DOHH2 (cell line): ENCODE measurements around the gene ARL14EP.

ENCODE experiments used
- H3F3A ChIP-seq: fragments of 200-600 bp; sonication (generic), shearing (Covaris generic); 2 replicates; pipeline ENCODE4 v1.6.0; 2016; ENCODE audit warnings: antibody characterized with exemption, mild to moderate bottlenecking; ENCODE audit not compliant: control insufficient read depth, insufficient read depth
- H3K27ac ChIP-seq: fragments of 200-600 bp; sonication (generic); 2 replicates; pipeline ENCODE4 v1.5.1; 2014; ENCODE audit warnings: low read depth, mild to moderate bottlenecking, low read length, moderate library complexity
- H3K27me3 ChIP-seq: fragments of 200-600 bp; sonication (generic); 2 replicates; pipeline ENCODE4 v1.6.1; 2014; ENCODE audit warnings: mild to moderate bottlenecking, low read length, mixed read lengths; ENCODE audit not compliant: control insufficient read depth
- H3K36me3 ChIP-seq: fragments of 200-600 bp; sonication (generic); 2 replicates; pipeline ENCODE4 v1.6.1; 2014; ENCODE audit warnings: mild to moderate bottlenecking, low read length, moderate library complexity, mixed read lengths; ENCODE audit not compliant: control insufficient read depth
- H3K4me1 ChIP-seq: fragments of 200-600 bp; sonication (generic); 2 replicates; pipeline ENCODE4 v1.6.1; 2014; ENCODE audit warnings: mild to moderate bottlenecking, low read length, mixed read lengths; ENCODE audit not compliant: control insufficient read depth
- H3K4me2 ChIP-seq: fragments of 200-600 bp; sonication (generic); 2 replicates; pipeline ENCODE4 v1.6.0; 2014; ENCODE audit warnings: mild to moderate bottlenecking, low read length, moderate library complexity
- H3K4me3 ChIP-seq: fragments of 200-600 bp; sonication (generic); 2 replicates; pipeline ENCODE4 v1.5.1; 2014; ENCODE audit warnings: mild to moderate bottlenecking, low read length, mixed read lengths
- H3K79me2 ChIP-seq: fragments of 200-600 bp; sonication (generic); 2 replicates; pipeline ENCODE4 v1.6.1; 2014; ENCODE audit warnings: mild to moderate bottlenecking, low read length, mixed read lengths; ENCODE audit not compliant: control insufficient read depth
- H3K9me2 ChIP-seq: fragments of 200-600 bp; sonication (generic); replicated peaks from 2 replicates; pipeline ENCODE4 v1.6.1; 2014; ENCODE audit warnings: mild to moderate bottlenecking, low read length, mixed read lengths; ENCODE audit not compliant: control insufficient read depth
- H3K9me3 ChIP-seq: fragments of 200-600 bp; sonication (generic); 2 replicates; pipeline ENCODE4 v1.6.1; 2014; ENCODE audit warnings: antibody characterized with exemption, low read length, mixed read lengths; ENCODE audit not compliant: control insufficient read depth, insufficient read depth
- H4K20me1 ChIP-seq: fragments of 200-600 bp; sonication (generic); 2 replicates; pipeline ENCODE4 v1.6.0; 2014; ENCODE audit warnings: low read depth, mild to moderate bottlenecking, antibody characterized with exemption, low read length, moderate library complexity; ENCODE audit not compliant: control insufficient read depth, insufficient read depth
- CTCF ChIP-seq: fragments of 200-600 bp; sonication (generic); IDR thresholded peaks from one replicate; pipeline ENCODE4 v1.5.1; 2014; ENCODE audit warnings: antibody characterized with exemption, mild to moderate bottlenecking, low read depth, low read length; ENCODE audit not compliant: poor library complexity, severe bottlenecking
- EZH2phosphoT487 ChIP-seq: fragments of 200-600 bp; sonication (generic); IDR thresholded peaks from 2 replicates; pipeline ENCODE4 v1.6.1; 2017; ENCODE audit warnings: borderline replicate concordance, mild to moderate bottlenecking, antibody characterized with exemption, low read length, moderate library complexity, mixed read lengths

Gene ARL14EP

DNA sequence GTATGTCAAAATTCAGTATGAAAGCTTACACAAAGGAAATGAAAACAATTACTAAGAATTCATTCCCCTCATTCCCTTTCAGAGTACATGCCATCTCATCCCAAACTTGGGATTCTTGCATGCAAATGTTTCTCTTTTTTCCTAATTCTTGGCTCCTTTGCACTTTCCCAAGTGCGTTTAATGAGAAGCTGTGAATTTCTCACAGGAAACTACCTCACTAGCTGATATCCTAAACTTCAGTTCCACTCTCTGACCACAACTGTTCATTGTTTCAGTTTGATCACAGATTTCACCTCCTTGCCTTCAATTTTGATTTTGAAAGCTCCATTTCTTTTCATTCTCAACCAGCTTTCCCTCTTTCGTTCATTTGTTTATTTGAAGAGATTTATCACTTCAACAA is 5.9 kb upstream of the ARL14EP start:
- H3K9me3 ChIP-seq: no peaks in the 10 kb centered on the region
- H3K9me2 ChIP-seq: no peaks in the 10 kb centered on the region
- no peaks in the 10 kb centered on the region for H3K27me3 ChIP-seq
- H3F3A ChIP-seq: no peaks in the 10 kb centered on the region
- H3K79me2 ChIP-seq: no peaks in the 10 kb centered on the region
- H3K36me3 ChIP-seq: no peaks in the 10 kb centered on the region
- H4K20me1 ChIP-seq: no peaks in the 10 kb centered on the region
- H3K27ac ChIP-seq: no peak overlapping the region
- H3K4me1 ChIP-seq: peaks cover 11% of the 10 kb centered on the region
- H3K4me2 ChIP-seq: no peak overlapping the region
- TF ChIP-seq CTCF (no peak), EZH2phosphoT487 (no peak)
- H3K4me3 ChIP-seq: no peak overlapping the region

GRCh38 chr11:30321321-30321720 is 1.6 kb upstream of the ARL14EP start:
- H4K20me1 ChIP-seq: peaks cover 11% of the 10 kb centered on the region; the same call in 1 of the 2 replicates
- TF ChIP-seq CTCF: no peak
- no peak for TF ChIP-seq EZH2phosphoT487
- peaks cover 26% of the 10 kb centered on the region for H3K36me3 ChIP-seq
- H3K9me2 ChIP-seq: no peaks in the 10 kb centered on the region
- peaks cover 38% of the 10 kb centered on the region for H3K4me1 ChIP-seq
- no peak overlapping the region for H3K4me3 ChIP-seq
- 0 out of 2 replicates have a peak, but pooled peaks cover 2% of the 10 kb centered on the region for H3F3A ChIP-seq
- peaks cover 35% of the 10 kb centered on the region for H3K79me2 ChIP-seq
- H3K9me3 ChIP-seq: no peaks in the 10 kb centered on the region
- no peaks in the 10 kb centered on the region for H3K27me3 ChIP-seq
- 0 out of 2 replicates have a peak overlapping the region, but pooled peaks have one; percentile 14 for H3K4me2 ChIP-seq
- no peak overlapping the region for H3K27ac ChIP-seq

DNA sequence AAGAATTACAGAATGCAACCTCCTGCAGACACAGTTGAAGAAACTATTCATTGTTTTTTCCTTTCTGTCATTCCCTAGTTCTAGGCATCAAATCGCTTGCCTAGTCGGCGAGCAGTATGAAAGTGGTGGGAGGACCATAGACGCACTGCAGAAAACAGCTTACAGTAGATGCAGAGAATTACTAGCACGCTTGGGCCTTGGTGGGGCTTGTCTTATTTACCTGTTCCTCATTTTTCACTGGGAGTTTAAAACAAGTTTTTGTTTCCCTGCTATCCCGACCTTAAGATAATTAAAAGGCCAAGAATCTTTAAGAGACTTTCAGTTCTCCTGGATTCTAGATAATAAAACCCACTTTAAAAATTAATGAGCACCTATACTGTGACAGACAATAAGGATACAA is 713 bp upstream of the ARL14EP start:
- Histone ChIP-seq H3K27ac (peak overlapping the region; percentile 72), H3K9me3 (no peaks in the 10 kb centered on the region), H4K20me1 (peaks cover 11% of the 10 kb centered on the region; the same call in 1 of the 2 replicates), H3K4me3 (peak overlapping the region; percentile 96), H3K9me2 (no peaks in the 10 kb centered on the region), H3F3A (0 out of 2 replicates have a peak, but pooled peaks cover 2% of the 10 kb centered on the region), H3K27me3 (no peaks in the 10 kb centered on the region), H3K4me2 (peak overlapping the region; percentile 86), H3K36me3 (peaks cover 35% of the 10 kb centered on the region), H3K4me1 (peaks cover 45% of the 10 kb centered on the region), H3K79me2 (peaks cover 43% of the 10 kb centered on the region)
- no peak for TF ChIP-seq CTCF
- TF ChIP-seq EZH2phosphoT487: no peak
